Cardiac fibroblast (primary cell): ENCODE results near the gene RERE.
"Not testable (repeated sequence)": the region's sequence is repeated elsewhere in the genome, so short reads cannot be mapped to it uniquely, and the experiment has no call there.

ENCODE experiments used
- DNase-seq, 2 donors: peaks; one replicate each; pipeline versions ENCODE4 v3.0.0 to v3.0.0-alpha.2; 2010; ENCODE audit warnings: low read depth in 2 of 2
- H3K4me3 ChIP-seq, 2 donors: replicated peaks in 1 of 2; 1 replicate in 1 of 2; 2 replicates in 1 of 2; pipeline ENCODE4 v1.5.1; 2011; ENCODE audit warnings: low read depth in 2 of 2, low read length in 2 of 2, mild to moderate bottlenecking in 2 of 2, moderate library complexity in 1 of 2
- CTCF ChIP-seq: IDR thresholded peaks from one replicate; pipeline ENCODE4 v1.5.1; 2011; ENCODE audit warnings: low read depth, mild to moderate bottlenecking, low read length, inconsistent platforms

Gene RERE

GRCh38 chr1:8448911-8449661 lies 368.4 kb downstream of the RERE start:
- TF ChIP-seq CTCF: no peak
- no peak overlapping the region for H3K4me3 ChIP-seq

GRCh38 chr1:8448505-8448904 lies 368.9 kb downstream of the RERE start:
- not testable (repeated sequence) for H3K4me3 ChIP-seq, DNase-seq

More at GRCh38 chr1:8448911-8449661, 368.4 kb downstream of the RERE start:
- peak; percentile 51 to 53 for DNase-seq

- TF ChIP-seq CTCF: no peak
- no peak overlapping the region for H3K4me3 ChIP-seq
- DNase-seq: no peak
Observed at GRCh38 chr1:8447616-8448150, 369.8 kb downstream of the RERE start.

- DNase-seq, H3K4me3 ChIP-seq: not testable (repeated sequence)
Observed at GRCh38 chr1:8446119-8446518, 371.3 kb downstream of the RERE start.

GRCh38 chr1:8443558-8444194 lies 373.8 kb downstream of the RERE start:
- TF ChIP-seq CTCF: peak; percentile 28
- DNase-seq: peak; percentile 28 to 66

GRCh38 chr1:8441426-8441825 lies 376.0 kb downstream of the RERE start:
- no peak for TF ChIP-seq CTCF
- H3K4me3 ChIP-seq: no peak overlapping the region
- no peak for DNase-seq

More at GRCh38 chr1:8443558-8444194, 373.8 kb downstream of the RERE start:
- no peak overlapping the region for H3K4me3 ChIP-seq

- H3K4me3 ChIP-seq: no peak overlapping the region
- DNase-seq: peak; percentile 84 to 92
- TF ChIP-seq CTCF: no peak
Observed at GRCh38 chr1:8439015-8439702, 378.3 kb downstream of the RERE start.
